GM10248 (cell line): Measurements from ENCODE around the gene OR6X1.
"Not testable (repeated sequence)": the region's sequence is repeated elsewhere in the genome, so short reads cannot be mapped to it uniquely, and the experiment has no call there.

Experiments used
- CTCF ChIA-PET: fragments of 300-600 bp; sonication (Branson Sonifier 250); formaldehyde crosslinking; extraction: SDS; loops from one replicate; lab custom pipeline; 2021; ENCODE audit warnings: antibody characterized with exemption; lab: Yijun Ruan, JAX
- POLR2A ChIA-PET: fragments of 350-650 bp; sonication (Branson Sonifier 250); formaldehyde crosslinking; extraction: SDS; loops from one replicate; lab custom pipeline; 2020; ENCODE audit warnings: antibody characterized with exemption; lab: Yijun Ruan, JAX
- DNase-seq: peaks from one replicate; pipeline ENCODE4 v3.0.0; 2012; ENCODE audit errors: extremely low spot score
- TF ChIP-seq, protein P1 (sequence below): IDR thresholded peaks from 2 replicates; pipeline ENCODE4 v1.5.1; 2012; ENCODE audit warnings: mild to moderate bottlenecking, low read depth; ENCODE audit errors: extremely low read depth, missing control alignments, control extremely low read depth

The OR6X1 gene

DNA sequence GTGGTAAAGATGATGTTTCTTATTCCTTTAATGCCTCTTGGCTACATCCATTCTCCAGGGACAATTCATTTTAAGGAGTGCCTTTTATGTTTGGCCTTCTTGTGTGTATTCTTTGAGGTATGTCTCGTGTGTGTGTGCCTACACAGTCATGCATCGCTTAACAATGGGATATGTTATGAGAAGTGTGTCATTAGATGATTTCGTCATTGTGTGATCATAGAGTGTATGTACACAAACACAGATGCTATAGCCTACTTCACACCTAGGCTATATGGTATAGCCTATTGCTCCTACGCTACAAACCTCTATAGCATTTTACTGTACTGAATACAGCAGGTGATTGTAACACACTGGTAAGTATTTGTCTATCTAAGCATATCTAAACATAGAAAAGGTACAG is 35.8 kb downstream of the OR6X1 start:
- ChIA-PET POLR2A (no interaction called here), CTCF (interaction anchor here (0.8 to 4.8 kb wide), 4 partner anchors 12 to 231 kb away, joined by 3 to 40 read pairs (median 4); no protein-coding TSS in a partner anchor)
- DNase-seq = no peak
- TF ChIP-seq, protein P1, sequence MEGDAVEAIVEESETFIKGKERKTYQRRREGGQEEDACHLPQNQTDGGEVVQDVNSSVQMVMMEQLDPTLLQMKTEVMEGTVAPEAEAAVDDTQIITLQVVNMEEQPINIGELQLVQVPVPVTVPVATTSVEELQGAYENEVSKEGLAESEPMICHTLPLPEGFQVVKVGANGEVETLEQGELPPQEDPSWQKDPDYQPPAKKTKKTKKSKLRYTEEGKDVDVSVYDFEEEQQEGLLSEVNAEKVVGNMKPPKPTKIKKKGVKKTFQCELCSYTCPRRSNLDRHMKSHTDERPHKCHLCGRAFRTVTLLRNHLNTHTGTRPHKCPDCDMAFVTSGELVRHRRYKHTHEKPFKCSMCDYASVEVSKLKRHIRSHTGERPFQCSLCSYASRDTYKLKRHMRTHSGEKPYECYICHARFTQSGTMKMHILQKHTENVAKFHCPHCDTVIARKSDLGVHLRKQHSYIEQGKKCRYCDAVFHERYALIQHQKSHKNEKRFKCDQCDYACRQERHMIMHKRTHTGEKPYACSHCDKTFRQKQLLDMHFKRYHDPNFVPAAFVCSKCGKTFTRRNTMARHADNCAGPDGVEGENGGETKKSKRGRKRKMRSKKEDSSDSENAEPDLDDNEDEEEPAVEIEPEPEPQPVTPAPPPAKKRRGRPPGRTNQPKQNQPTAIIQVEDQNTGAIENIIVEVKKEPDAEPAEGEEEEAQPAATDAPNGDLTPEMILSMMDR = no peak

DNA sequence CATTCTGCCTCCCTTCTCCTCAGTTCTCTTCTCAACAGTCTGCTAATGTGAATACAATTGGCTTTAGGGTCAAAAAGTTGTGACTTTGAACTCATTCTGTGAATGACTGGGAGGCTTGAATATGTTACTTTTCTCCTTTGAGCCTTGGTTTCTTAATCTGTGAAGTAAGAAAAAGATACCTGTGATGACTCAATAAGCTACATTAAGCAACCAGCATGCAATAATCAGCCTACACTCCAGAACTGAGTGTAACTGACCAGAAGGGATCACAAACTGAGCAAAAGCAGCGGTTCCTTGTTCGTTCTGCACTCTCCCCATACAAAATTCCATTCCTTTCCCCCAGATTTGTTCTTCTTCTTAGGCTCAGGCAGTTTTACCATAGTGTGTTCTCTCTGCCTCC is 36.3 kb downstream of the OR6X1 start:
- POLR2A ChIA-PET = no interaction called here
- CTCF ChIA-PET = interaction anchor here (2.4 to 4.8 kb wide), 2 partner anchors 11 to 16 kb away, joined by 7 to 40 read pairs; no protein-coding TSS in a partner anchor
- TF ChIP-seq, protein P1 = no peak

DNA sequence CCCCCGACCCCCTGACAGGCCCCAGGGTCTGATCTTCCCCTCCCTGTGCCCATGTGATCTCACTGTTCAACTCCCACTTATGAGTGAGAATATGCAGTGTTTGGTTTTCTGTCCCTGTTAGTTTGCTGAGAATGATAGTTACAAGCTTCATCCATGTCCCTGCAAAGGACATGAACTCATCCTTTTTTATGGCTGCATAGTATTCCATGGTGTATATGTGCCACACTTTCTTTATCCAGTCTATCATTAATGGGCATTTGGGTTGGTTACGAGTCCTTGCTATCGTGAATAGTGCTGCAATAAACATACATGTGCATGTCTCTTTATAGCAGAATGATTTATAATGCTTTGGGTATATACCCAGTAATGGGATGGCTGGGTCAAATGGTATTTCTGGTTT is 41.7 kb downstream of the OR6X1 start:
- POLR2A ChIA-PET, DNase-seq: not testable (repeated sequence)
- CTCF ChIA-PET = interaction anchor here (1.1 to 10.1 kb wide), 4 partner anchors 16 to 74 kb away, joined by 3 to 250 read pairs (median 20); no protein-coding TSS in a partner anchor

More for the DNA sequence above, 36.3 kb downstream of the OR6X1 start:
- no peak for DNase-seq

DNA sequence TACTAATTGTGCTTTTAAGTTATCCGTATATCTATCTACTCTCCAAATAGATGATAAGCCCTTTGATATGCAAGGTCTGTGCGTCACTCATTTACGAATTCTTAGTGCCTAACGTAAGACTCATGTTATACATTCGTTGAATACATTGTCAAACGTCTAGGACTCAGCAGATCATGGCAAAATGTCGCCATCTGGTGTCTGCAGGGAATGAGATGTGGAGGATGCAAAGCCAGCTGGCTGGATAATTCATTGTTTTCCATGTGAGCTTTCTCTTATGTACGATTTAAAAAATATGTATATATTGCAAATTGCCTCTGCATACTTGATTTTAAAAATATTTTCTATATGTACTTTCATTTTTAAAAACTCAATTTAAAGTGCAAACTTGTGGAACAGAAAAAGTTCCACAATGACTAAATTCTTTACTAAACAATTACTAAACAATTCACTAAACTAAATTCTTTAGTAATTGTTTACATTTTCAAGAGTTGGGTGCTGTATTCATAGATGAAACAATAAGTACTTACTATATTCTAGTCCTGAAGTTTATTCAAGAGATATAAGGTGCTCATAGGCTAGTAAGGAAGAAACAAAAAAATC is 46.6 kb downstream of the OR6X1 start:
- DNase-seq = peak; percentile 57
- TF ChIP-seq, protein P1 = peak; percentile 81
- CTCF ChIA-PET = interaction anchor here (0.6 to 10.1 kb wide), 38 partner anchors 7 to 1055 kb away, joined by 3 to 250 read pairs (median 6); partner anchors contain the start of gene SCN3B
- POLR2A ChIA-PET = no interaction called here

DNA sequence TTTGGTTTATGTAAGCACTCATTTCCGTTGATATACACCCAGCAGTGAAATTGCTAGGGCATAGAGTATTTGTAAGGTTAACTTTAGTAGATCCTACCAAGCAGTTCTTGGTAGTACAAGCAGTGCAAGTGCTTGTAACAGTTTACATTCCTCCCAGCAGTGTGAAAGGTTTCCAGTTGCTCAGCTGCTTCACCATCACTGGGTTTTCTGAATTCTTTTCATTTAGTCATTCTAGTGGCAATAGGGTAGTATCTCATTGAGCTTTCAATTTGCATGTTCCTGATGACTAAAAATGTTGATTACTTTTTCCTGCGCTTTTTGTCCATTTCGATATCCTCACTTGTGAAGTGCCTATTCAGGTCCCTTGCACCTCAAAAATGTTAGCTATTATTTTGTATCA is 47.1 kb downstream of the OR6X1 start:
- CTCF ChIA-PET = interaction anchor here (0.6 to 10.1 kb wide), 34 partner anchors 8 to 1219 kb away, joined by 3 to 250 read pairs (median 6); partner anchors contain the start of gene SCN3B
- TF ChIP-seq, protein P1 = no peak
- DNase-seq = no peak
- POLR2A ChIA-PET = no interaction called here

DNA sequence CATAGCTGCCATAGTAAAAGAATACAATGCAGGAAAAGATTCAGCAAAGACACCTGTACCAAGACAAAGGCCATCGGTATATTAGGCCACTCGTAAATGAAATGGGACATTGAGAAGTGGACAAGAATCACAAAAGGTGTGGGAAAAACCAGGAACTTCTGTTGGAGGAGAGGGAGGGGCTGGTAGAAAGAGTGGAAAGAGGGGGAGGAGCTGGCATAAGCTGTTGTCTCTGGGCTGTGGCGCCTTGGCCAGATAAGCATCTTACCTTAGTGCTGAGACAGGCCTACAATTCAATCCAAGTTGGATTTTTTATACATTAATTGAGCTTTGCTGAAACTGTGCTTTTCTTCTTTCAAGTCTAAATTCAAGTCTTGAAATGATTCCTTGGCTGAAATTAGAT is 50.0 kb downstream of the OR6X1 start:
- ChIA-PET POLR2A (no interaction called here), CTCF (interaction anchor here (1.2 to 5.1 kb wide), 3 partner anchors 11 to 19 kb away, joined by 3 to 40 read pairs (median 5); no protein-coding TSS in a partner anchor)
- no peak for DNase-seq
- TF ChIP-seq, protein P1 = no peak
